GM19397 (cell line): ENCODE data around the gene MAGI2.

Experiments used
- ATAC-seq: cut with Tn5 transposase; IDR thresholded peaks from one replicate; pipeline ENCODE4 v1.9.1; 2021; ENCODE audit warnings: mild to moderate bottlenecking, moderate library complexity; ENCODE audit not compliant: unreplicated experiment

The MAGI2 gene

DNA sequence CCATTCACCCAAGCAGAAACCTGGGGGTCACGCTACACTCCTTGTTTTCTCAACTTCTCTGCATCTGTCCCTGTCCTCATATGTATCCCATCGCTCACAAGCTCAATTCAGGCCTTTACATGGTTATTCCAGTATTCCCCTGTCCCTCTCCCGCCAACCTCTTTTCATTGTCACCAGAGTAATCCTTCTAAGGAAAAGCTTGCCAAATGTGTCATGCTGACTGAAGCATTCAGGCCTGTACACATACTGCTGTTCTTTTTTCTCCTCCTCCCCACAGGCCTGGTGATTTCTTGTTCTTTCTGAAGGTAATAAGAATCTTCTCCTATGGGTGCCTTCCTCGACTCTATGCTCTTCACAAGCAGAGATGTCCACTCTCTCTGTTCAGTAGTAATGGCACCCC lies 1372.7 kb downstream of the MAGI2 start:
- ATAC-seq: no peak

- ATAC-seq: no peak
These were observed 1373.2 kb downstream of the MAGI2 start for GRCh38 chr7:78080241-78080640.

DNA sequence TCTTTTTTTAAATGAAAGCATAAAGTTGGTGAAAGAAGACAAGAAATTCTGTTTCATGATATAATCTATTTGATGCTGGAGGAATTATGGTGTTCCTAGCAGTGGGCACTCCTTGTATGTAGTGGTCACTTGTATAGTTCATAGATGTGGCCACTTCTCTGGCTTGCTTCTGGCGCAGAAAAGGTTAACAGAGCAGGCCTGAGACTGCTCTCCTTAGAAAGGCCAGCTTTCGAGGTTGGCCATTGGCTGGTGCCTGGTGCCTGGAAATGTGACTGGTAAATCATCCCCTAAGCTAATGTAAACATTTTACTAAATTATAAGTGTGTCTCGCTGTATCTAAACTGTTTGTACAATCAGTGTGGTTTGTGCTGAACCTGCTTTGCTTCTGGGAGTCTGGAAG lies 1378.8 kb downstream of the MAGI2 start:
- no peak for ATAC-seq

- ATAC-seq: no peak
These were observed 1379.7 kb downstream of the MAGI2 start for GRCh38 chr7:78073609-78074382.

DNA sequence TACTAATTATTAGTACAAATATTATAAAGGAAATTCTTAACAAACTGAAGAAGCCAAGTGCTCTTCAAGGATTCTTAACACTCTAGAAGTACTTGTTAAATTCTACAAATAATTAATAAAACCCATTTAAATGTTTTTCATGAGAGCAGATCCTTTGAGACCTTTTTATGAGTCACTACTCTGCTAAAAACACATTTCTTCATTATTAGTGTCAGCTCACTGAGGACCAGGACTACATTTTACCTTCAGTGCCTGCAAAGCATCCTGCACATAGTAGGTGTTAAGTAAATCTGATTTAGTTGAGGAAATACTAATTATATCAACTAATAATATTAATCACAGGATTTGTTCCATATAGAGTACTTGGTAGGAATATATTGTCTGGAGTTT lies 1381.3 kb downstream of the MAGI2 start:
- no peak for ATAC-seq

DNA sequence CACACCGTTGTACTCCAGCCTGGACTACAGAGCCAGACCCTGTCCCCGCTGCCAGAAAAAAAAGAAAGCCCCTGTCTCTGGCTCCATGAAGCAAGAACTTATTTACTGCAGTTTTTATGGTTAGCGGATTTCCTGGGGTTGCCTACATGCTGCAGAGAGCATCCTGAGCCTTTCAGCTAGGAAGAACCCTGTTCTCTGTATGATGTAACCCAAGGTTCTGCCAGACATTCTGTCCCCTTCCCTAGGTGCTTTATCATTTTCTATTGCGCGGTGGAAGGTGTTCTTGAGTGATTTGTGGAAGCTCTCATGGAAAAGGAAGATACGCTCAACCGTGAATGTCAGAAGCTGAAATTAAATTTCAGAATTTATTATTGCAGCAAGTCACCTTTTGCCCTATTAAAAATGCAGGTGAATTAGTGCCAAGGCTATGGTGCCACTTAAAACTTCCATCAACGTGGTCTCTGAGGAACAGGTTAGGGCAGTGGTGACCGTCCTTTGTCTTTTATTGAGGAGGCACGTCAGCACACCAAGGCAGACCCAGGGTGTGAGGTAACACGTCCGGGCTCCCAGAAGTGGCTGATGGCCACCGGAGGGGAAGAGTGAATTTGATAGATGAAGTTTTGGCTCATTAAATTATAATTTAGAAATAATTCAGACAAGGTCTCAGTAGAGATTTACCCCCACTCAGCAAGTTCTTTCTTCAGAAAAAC lies 1381.8 kb downstream of the MAGI2 start:
- no peak for ATAC-seq

DNA sequence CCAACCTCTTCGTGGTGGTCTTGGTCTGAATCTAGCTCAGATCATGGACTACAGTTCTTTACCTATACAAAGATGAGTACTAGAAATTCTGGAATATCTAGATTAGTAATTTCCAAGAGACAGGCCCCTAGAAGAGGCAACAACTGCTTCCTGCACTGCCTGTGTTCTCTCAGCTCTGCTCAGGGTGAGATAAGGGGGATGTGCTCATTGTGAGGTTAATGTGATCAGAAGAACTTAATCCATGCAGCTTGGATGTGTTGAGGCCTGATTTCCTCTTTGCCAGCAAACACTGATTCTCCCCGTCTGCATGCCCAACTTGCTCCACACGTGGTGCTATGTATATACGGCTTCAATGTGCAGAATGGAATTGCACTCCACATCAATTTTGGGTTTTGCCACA lies 1386.9 kb downstream of the MAGI2 start:
- no peak for ATAC-seq

DNA sequence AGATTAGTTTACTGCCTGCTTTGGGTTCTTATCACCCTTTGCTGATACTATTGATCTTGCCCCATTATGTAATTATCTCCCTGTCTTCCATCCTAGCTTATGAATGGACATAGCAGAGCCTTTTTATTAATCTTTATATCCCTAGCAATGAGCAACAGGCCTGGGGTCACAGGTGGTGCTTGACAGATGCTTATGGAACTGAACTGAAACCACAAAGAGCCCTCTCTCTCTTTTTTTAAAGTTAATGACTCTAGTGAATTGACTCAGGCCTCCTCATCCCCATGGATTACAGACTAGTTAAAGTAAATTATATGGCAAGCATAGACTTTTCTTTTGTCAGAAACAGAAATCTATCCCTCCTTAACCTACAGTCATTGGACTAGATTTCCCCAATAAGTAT lies 1389.7 kb downstream of the MAGI2 start:
- ATAC-seq: no peak

DNA sequence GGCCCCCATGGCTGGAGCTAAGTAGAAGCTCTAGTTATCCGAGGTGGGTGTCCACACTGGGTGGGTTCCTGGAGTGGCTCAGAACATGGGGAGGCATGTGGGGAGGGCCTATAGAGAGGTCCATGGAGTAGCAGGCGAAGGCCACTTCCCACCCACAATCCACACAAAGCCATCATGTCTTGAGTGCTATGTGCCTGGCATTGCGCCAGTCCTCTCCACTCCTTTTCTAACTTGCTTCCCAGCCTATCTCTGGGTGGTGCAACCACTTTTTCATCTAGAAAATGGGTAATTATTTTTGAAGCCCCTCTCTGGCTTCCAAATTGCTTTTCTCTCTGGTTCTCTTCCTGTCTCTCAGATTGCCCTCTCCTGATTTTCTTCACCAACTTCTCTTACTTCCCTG lies 1391.3 kb downstream of the MAGI2 start:
- ATAC-seq: no peak

DNA sequence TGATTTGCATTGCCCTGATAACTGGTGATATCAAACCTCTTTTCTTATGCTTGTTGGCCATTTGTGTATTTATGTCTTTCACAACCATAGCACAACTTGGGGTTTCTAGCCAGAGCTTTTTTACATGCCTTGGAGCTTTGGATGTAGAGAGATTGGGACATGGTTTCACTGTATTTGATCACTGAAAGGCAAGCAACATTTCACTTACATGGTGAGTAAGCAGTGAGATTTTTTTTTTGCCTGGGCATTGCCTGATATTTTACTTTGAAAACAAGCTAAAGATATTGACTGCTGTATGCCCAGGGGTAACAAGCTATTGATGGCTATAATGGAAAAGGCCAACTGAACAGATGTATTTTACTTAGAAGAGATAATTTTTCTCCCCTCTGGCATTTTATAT lies 1395.9 kb downstream of the MAGI2 start:
- no peak for ATAC-seq

DNA sequence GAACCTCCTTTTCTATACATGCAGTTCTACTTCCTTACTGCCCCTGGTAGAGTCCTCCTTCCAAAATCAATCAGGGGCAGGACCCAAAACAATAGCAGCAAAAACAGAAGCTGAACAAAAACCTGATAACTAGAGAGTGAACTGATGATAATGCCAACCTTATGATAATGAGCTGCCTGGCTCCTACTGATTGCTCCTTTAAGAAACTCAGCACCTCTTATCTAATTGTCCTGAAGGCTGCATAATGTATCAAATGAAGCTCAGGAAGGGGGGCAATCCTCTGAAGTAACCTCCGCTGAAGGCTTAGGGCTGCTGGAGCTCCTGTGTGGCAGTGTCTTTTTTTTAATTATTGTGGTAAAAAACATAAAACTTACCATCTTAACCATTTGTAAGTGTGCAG lies 1397.9 kb downstream of the MAGI2 start:
- ATAC-seq: no peak

GRCh38 chr7:78055001-78055573 lies 1398.4 kb downstream of the MAGI2 start:
- ATAC-seq: no peak

- ATAC-seq: no peak
These were observed 1401.4 kb downstream of the MAGI2 start for GRCh38 chr7:78052112-78052511.

DNA sequence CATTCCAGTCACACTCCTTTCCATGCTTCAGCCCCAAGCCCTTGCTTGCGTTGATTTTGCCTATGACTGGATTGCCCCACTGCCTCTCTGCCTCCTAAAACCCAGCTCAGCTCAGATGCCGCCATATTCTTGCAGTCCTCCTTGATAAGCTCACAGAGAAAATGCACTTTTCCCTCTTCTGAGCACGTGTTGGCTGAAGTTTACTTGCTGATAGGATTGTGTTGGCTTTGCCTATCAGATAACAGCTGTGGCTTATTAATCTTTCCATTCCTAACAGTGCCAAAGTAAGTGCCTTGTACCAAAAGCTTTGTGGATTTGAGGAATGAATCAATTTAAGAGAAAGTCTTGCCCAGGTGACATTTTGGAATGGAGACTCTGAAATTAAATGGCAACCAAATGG lies 1405.7 kb downstream of the MAGI2 start:
- no peak for ATAC-seq

- ATAC-seq: no peak
These were observed 1410.3 kb downstream of the MAGI2 start for GRCh38 chr7:78043159-78043558.

DNA sequence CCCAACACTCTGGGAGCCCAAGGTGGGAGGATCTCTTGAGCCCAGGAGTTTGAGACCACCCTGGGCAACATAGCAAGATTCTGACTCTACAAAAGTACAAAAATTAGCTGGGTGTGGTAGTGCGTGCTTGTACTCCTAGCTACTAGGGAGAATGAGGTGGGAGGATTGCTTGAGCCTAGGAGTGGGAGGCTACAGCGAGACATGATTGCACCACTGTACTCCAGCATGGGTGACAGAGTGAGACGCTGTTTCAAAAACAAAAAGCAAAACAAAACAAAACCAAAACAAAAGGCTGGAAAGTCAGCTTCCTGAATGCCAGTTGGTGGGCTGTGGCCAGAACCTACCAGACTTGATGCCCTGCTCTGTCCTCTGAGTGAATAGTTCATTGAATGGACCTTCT lies 1412.0 kb downstream of the MAGI2 start:
- ATAC-seq: no peak

DNA sequence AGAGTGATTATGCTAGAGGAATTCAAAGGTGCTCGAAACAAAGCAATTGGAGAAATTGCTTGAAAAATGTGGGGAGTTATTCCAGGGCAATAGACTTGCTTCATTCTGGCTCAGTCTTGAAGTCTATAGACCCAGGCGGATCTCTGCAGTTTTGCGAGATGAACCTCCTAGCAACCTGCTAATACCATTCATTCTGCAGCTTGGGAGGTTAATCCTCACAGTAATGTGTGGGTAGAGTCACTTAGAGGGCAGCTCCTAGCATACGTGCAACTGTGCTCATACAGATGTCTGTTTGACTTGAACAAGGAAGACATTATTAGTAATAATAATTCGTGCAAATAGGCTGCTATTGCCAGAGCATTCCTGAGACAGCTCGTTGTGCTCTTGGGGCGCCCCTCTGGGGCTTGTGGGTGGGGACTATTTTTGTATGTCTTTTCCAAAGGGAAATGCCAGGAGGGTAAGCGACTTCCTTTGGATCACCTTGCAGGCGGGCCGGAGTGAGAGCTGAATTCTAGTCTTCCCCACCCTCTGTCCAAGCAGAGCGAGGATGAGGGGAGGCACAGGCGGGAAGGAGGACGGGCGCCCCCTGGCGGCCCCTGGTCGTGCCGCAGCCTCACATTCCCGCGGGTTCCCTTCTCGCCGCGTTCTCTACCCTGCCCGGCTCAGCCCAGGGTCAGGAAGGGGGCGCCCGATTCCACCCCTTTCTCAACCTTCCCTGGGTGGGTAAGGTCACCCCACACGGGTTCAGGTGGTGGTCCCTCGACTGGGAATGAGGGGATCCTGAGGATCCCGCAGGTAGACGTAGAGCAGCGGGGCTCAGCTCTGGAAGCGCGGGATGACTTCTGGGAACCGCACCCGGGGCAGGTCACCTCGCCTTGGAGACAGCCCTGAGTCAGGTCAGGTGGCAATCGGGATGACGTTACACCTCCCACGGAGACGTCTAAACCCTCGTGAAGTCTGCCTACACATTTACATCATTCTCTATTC lies 1413.4 kb downstream of the MAGI2 start:
- ATAC-seq: peak; percentile 85

GRCh38 chr7:78038465-78039080 lies 1414.9 kb downstream of the MAGI2 start:
- ATAC-seq: no peak

- no peak for ATAC-seq
These were observed 1415.9 kb downstream of the MAGI2 start for GRCh38 chr7:78037603-78038002.

- no peak for ATAC-seq
These were observed 1420.1 kb downstream of the MAGI2 start for GRCh38 chr7:78033410-78033809.

- ATAC-seq: no peak
These were observed 1427.0 kb downstream of the MAGI2 start for GRCh38 chr7:78026492-78026891.
